Astrocyte of the spinal cord (primary cell): ENCODE results near the gene FRMD4B.

Source experiments
- DNase-seq: peaks from one replicate; pipeline ENCODE4 v3.0.0; 2011; ENCODE audit warnings: low read depth, low spot score
- H3K4me3 ChIP-seq: 2 replicates; pipeline ENCODE4 v1.5.1; 2011; ENCODE audit warnings: low read depth, mild to moderate bottlenecking, low read length, moderate library complexity
- CTCF ChIP-seq: IDR thresholded peaks from 2 replicates; pipeline ENCODE4 v1.5.1; 2012; ENCODE audit warnings: low read depth, mild to moderate bottlenecking, low read length, inconsistent platforms
- in situ Hi-C: cut with HindIII; loops from 2 replicates; pipeline ENCODE4 v1.10.0; 2017; ENCODE audit warnings: low sequenced_read_pairs

Gene FRMD4B

GRCh38 chr3:69391554-69391953 lies 5.7 kb upstream of the FRMD4B start:
- TF ChIP-seq CTCF = no peak
- no peak overlapping the region for H3K4me3 ChIP-seq
- DNase-seq = no peak
- in situ Hi-C loops = no loop called here

GRCh38 chr3:69390771-69391170 lies 4.9 kb upstream of the FRMD4B start:
- H3K4me3 ChIP-seq = no peak overlapping the region
- in situ Hi-C loops = no loop called here
- no peak for TF ChIP-seq CTCF
- no peak for DNase-seq

GRCh38 chr3:69389520-69390248 lies 3.8 kb upstream of the FRMD4B start:
- H3K4me3 ChIP-seq = no peak overlapping the region
- in situ Hi-C loops = no loop called here
- no peak for TF ChIP-seq CTCF
- DNase-seq = no peak

- no peak overlapping the region for H3K4me3 ChIP-seq
- DNase-seq = no peak
- TF ChIP-seq CTCF = no peak
- in situ Hi-C loops = no loop called here
Measured at GRCh38 chr3:69388241-69388640, 2.4 kb upstream of the FRMD4B start.

GRCh38 chr3:69386556-69387385 lies 883 bp upstream of the FRMD4B start:
- no peak for TF ChIP-seq CTCF
- in situ Hi-C loops = no loop called here
- no peak overlapping the region for H3K4me3 ChIP-seq
- DNase-seq = no peak

GRCh38 chr3:69385123-69385722 lies 665 bp downstream of the FRMD4B start:
- peak overlapping the region; percentile 26 for H3K4me3 ChIP-seq
- no peak for DNase-seq
- in situ Hi-C loops = no loop called here
- TF ChIP-seq CTCF = no peak
